ENCODE data around the gene ALK.

GRCh38 chr2:29347774-29348461 lies 573.5 kb downstream of the ALK start:
- TF ChIP-seq GATA2 (IDR thresholded peaks at IDR 0.05; ENCODE audit: low read depth, low read length) (no peak), GATA3 (IDR thresholded peaks at IDR 0.05; ENCODE audit: low read depth, low read length) (no peak)
